PFSK-1 (cell line): ENCODE results near the gene TNFRSF1B.

Experiments
- FOXP2 ChIP-seq: optimal IDR thresholded peaks from 2 replicates; pipeline ENCODE3; 2011; ENCODE audit warnings: borderline replicate concordance, control low read depth, inconsistent platforms; ENCODE audit not compliant: insufficient read depth; ENCODE audit errors: extremely low read length, extremely low read depth
- POLR2AphosphoS5 ChIP-seq: IDR thresholded peaks from 2 replicates; pipeline ENCODE4 v1.6.1; 2012; ENCODE audit warnings: low read depth, mild to moderate bottlenecking, control low read depth, low read length, moderate library complexity
- SIN3A ChIP-seq: IDR thresholded peaks from 2 replicates; pipeline ENCODE4 v1.6.1; 2012; ENCODE audit warnings: mild to moderate bottlenecking, low read length, moderate library complexity, borderline replicate concordance; ENCODE audit not compliant: insufficient read depth
- TAF1 ChIP-seq: IDR thresholded peaks from 2 replicates; pipeline ENCODE4 v1.6.1; 2012; ENCODE audit warnings: low read length, control low read depth, borderline replicate concordance; ENCODE audit not compliant: insufficient read depth
- TF ChIP-seq, protein P1 (sequence below), 2 experiments: IDR thresholded peaks; 2 replicates each; pipeline versions ENCODE4 v1.6.1 to v1.8.0; 2011 to 2012; ENCODE audit warnings: low read depth in 2 of 2, low read length in 2 of 2, control low read depth in 1 of 2, inconsistent platforms in 1 of 2, mild to moderate bottlenecking in 1 of 2, moderate library complexity in 1 of 2; ENCODE audit not compliant: insufficient read depth in 1 of 2

DNA sequence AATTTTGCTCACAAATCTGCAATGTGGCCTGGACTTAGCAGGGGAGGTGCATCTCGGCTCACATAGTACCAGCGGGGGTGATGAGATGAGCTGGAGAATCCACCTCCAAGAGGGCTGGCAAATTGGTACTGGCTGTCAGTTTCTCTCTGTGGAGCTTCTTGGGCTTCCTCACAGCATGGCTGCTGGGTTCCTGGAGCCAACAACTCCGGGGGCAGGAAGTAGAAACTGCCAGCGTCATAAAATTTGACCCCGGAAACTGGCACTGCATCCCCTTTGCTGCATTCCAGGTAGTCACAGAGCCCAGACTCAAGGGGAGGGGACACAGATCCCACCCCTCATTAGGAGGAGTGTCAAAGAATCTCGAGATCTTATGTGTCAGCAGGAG lies 17.0 kb upstream of the TNFRSF1B start:
- TF ChIP-seq, protein P1, sequence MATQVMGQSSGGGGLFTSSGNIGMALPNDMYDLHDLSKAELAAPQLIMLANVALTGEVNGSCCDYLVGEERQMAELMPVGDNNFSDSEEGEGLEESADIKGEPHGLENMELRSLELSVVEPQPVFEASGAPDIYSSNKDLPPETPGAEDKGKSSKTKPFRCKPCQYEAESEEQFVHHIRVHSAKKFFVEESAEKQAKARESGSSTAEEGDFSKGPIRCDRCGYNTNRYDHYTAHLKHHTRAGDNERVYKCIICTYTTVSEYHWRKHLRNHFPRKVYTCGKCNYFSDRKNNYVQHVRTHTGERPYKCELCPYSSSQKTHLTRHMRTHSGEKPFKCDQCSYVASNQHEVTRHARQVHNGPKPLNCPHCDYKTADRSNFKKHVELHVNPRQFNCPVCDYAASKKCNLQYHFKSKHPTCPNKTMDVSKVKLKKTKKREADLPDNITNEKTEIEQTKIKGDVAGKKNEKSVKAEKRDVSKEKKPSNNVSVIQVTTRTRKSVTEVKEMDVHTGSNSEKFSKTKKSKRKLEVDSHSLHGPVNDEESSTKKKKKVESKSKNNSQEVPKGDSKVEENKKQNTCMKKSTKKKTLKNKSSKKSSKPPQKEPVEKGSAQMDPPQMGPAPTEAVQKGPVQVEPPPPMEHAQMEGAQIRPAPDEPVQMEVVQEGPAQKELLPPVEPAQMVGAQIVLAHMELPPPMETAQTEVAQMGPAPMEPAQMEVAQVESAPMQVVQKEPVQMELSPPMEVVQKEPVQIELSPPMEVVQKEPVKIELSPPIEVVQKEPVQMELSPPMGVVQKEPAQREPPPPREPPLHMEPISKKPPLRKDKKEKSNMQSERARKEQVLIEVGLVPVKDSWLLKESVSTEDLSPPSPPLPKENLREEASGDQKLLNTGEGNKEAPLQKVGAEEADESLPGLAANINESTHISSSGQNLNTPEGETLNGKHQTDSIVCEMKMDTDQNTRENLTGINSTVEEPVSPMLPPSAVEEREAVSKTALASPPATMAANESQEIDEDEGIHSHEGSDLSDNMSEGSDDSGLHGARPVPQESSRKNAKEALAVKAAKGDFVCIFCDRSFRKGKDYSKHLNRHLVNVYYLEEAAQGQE (IDR thresholded peaks at IDR 0.05; ENCODE audit: insufficient read depth in 1 of 2, low read depth in 2 of 2, low read length in 2 of 2): no peak
- no peak for TF ChIP-seq TAF1
- no peak for TF ChIP-seq POLR2AphosphoS5
- TF ChIP-seq SIN3A: no peak
- no peak for TF ChIP-seq FOXP2
